ENCODE data around the gene PCAT7. TPM values are rescaled to one million over a fixed set of nuclear protein-coding genes. Genes with fewer than 3 reads are reported as not detected.
A peak's percentile ranks its signal among the peaks of the same experiment; 100 is the strongest.
"Not testable (repeated sequence)": the region's sequence is repeated elsewhere in the genome, so short reads cannot be mapped to it uniquely, and the experiment has no call there.

The PCAT7 gene
- total RNA-seq, 2 donors from 2014 or later, result 0.78 TPM; not detected in 1

DNA sequence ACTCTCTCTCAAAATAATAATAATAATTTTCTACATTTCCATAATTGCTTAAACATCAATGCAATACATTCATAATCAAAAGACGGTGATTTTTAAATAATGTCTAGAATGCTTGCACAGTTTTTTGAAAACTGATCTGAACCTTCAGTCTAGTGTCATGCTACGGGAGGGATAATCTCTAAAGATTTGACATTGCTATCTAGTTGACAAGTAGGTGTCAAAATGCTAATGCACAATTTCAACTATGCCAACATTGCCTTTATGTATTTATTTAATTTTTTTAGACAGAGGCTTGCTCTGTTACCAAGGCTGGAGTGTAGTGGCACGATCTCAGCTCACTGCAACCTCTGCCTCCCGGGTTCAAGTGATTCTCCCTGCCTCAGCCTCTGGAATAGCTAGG, 16.0 kb upstream of the PCAT7 start:
- Histone ChIP-seq H3K9me3 (no peaks in the 10 kb centered on the region), H3K4me1 (no peaks in the 10 kb centered on the region), H3K4me3 (no peak overlapping the region), H3K27me3 (no peaks in the 10 kb centered on the region), H3K36me3 (replicated peaks in 1 of 2; ENCODE audit: insufficient read depth in 1 of 2, low read depth in 2 of 2) (no peaks in the 10 kb centered on the region), H3K27ac (no peak overlapping the region)
- intact Hi-C loops (cut with DNase I), result no loop called here
- TF ChIP-seq POLR2A (IDR thresholded peaks at IDR 0.05), result no peak
- TF ChIP-seq, protein P1, sequence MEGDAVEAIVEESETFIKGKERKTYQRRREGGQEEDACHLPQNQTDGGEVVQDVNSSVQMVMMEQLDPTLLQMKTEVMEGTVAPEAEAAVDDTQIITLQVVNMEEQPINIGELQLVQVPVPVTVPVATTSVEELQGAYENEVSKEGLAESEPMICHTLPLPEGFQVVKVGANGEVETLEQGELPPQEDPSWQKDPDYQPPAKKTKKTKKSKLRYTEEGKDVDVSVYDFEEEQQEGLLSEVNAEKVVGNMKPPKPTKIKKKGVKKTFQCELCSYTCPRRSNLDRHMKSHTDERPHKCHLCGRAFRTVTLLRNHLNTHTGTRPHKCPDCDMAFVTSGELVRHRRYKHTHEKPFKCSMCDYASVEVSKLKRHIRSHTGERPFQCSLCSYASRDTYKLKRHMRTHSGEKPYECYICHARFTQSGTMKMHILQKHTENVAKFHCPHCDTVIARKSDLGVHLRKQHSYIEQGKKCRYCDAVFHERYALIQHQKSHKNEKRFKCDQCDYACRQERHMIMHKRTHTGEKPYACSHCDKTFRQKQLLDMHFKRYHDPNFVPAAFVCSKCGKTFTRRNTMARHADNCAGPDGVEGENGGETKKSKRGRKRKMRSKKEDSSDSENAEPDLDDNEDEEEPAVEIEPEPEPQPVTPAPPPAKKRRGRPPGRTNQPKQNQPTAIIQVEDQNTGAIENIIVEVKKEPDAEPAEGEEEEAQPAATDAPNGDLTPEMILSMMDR (IDR thresholded peaks at IDR 0.05), result no peak
- WGBS, 2 donors, result 86 to 95% methylated on average over 4 of the region's 4 CpGs
- ATAC-seq (no peak), DNase-seq (no peak)

DNA sequence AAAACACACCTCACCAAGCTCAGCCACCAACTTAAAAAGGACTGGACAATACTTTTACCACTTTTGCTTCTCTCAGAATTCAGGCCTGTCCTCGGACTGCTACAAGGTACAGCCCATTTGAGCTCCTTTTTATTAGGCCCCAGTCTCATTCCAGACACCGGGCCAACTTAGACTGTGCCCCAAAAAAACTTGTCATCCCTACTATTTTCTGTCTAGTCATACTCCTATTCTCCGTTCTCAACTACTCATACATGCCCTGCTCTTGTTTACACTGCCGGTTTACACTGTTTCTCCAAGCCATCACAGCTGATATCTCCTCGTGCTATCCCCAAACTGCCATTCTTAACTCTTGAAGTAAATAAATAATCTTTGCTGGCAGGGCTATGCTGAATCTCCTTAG, 10.5 kb upstream of the PCAT7 start:
- H3K9me3 ChIP-seq; DNase-seq; H3K27me3 ChIP-seq; H3K4me1 ChIP-seq; H3K4me3 ChIP-seq; intact Hi-C loops (cut with DNase I); H3K36me3 ChIP-seq (replicated peaks in 1 of 2; ENCODE audit: insufficient read depth in 1 of 2, low read depth in 2 of 2); ATAC-seq; H3K27ac ChIP-seq: not testable (repeated sequence)
- 53 to 66% methylated on average over 5 of the region's 5 CpGs for WGBS, 2 donors

DNA sequence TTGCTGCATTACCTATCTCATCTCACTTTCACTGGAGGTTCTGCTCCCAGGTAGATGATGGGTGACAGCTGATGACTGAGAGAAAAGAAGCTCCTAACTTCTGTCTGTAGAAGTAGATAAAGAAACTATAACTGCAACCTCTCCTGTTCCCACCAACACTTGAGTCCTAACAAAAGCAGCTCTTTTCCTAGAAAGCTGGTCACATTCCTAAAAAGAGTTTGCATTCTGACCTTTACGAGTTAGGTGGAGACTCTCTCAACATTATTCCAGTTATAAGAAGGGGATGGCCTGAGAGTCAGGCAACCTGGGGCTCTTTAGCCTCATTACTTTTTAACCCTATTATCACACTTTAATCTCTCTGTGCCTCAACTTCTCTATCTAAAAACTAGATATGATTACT, 8.9 kb upstream of the PCAT7 start:
- Histone ChIP-seq H3K4me1 (no peaks in the 10 kb centered on the region), H3K27ac (no peak overlapping the region), H3K27me3 (no peaks in the 10 kb centered on the region), H3K9me3 (no peaks in the 10 kb centered on the region), H3K4me3 (no peak overlapping the region), H3K36me3 (replicated peaks in 1 of 2; ENCODE audit: insufficient read depth in 1 of 2, low read depth in 2 of 2) (no peaks in the 10 kb centered on the region)
- 75 to 77% methylated on average over 1 of the region's 1 CpG for WGBS, 2 donors
- DNase-seq (no peak), ATAC-seq (no peak)
- intact Hi-C loops (cut with DNase I), result no loop called here
- TF ChIP-seq POLR2A (IDR thresholded peaks at IDR 0.05), result no peak
- TF ChIP-seq, protein P1 (IDR thresholded peaks at IDR 0.05), result no peak

DNA sequence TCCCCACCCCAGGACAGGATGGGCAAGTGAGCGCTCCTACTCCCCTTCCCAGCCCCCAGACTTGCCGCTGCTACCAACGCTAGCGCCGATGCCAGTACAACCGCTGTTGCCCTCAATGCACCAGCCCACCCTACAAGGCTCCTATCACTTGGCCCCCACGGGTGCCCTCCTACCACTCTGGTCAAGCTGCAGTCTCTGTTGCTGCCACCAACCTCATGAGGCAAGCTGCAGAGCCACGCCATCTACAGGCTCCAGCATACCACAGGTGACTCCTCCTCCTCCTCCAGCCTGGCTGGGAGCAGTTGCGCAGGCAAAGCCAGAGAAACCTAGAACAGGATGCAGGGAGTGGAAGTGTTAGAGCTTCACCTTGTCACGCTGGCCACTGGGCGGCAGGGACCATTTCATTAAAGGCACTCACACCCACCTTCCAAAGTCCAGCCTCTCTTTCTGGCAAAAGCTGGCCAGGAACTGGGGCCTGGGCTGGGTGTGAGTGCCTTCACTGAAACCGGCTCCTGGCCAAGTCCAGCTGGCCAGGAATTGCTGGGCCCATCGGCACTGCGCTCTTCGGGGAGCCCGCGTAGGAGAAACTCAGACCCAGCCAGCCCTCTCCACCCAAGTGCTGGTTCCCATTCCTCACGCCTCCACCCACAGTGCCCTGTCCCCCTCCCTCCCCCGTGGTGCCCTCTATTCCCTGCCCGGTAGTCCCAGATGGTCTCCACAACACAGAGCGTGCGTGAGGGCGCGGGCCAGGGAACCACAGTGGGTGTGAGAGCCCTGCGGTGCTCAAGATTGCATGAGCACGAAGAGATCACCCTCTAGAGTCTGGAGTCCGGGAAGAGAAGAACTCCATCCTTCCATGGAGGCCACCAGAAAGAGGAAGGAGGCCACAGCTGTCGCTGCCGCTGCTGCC, 1.6 kb upstream of the PCAT7 start:
- no peaks in the 10 kb centered on the region for H3K9me3 ChIP-seq
- no peak overlapping the region for H3K4me3 ChIP-seq
- no peak for TF ChIP-seq POLR2A (IDR thresholded peaks at IDR 0.05)
- TF ChIP-seq, protein P1 (IDR thresholded peaks at IDR 0.05), result peak in 1 of 7 experiments; percentile 29
- peak in 3 of 4 donors; percentile 27 to 47 (median 40) for DNase-seq
- peaks cover 12% of the 10 kb centered on the region for H3K4me1 ChIP-seq
- no peaks in the 10 kb centered on the region for H3K27me3 ChIP-seq
- no peaks in the 10 kb centered on the region for H3K36me3 ChIP-seq (replicated peaks in 1 of 2; ENCODE audit: insufficient read depth in 1 of 2, low read depth in 2 of 2)
- intact Hi-C loops (cut with DNase I), result loop anchor here (10.0 kb wide), 1 partner anchor 52 kb away; no protein-coding TSS in a partner anchor
- no peak overlapping the region for H3K27ac ChIP-seq
- WGBS, 2 donors, result 83 to 95% methylated on average over 15 to 29 of the region's 29 CpGs
- no peak for ATAC-seq

DNA sequence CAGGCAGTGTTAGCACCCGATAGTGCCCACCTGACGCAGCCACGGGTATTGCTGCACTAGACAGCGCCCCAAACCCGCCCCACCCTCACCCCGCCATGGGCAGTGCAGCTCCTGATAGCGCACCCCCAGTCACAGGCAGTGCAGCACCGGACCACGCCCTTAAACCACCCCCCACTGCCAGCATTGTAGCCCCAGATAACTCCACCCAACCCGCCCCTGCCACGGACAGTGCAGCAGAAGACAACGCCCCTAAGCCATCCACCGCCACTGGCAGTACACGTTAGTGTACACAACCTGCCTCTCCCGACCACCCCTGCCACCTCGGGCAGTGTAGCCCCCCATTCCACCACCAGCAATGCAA, 825 bp upstream of the PCAT7 start:
- ATAC-seq, result peak; percentile 12
- no peak for DNase-seq
- H3K36me3 ChIP-seq (replicated peaks in 1 of 2; ENCODE audit: insufficient read depth in 1 of 2, low read depth in 2 of 2), result no peaks in the 10 kb centered on the region
- H3K4me1 ChIP-seq, result peaks cover 12% of the 10 kb centered on the region
- H3K9me3 ChIP-seq, result no peaks in the 10 kb centered on the region
- WGBS, 2 donors, result 47 to 80% methylated on average over 2 to 16 of the region's 16 CpGs
- peak overlapping the region; percentile 52 to 86 (median 82) for H3K27ac ChIP-seq
- intact Hi-C loops (cut with DNase I), result loop anchor here (10.0 kb wide), 1 partner anchor 51 kb away; no protein-coding TSS in a partner anchor
- peak overlapping the region in 1 of 2 donors; percentile 25 for H3K4me3 ChIP-seq
- H3K27me3 ChIP-seq, result no peaks in the 10 kb centered on the region
- TF ChIP-seq, protein P1 (IDR thresholded peaks at IDR 0.05), result no peak
- no peak for TF ChIP-seq POLR2A (IDR thresholded peaks at IDR 0.05)

Data from body of pancreas (tissue), 4 donors.